Parathyroid adenoma (tissue), 2 donors: ENCODE data around the gene AFDN.

Experiments used
- H2AFZ ChIP-seq: fragments of 300-600 bp; sonication (generic); one replicate; pipeline ENCODE4 v1.7.0; 2017; ENCODE audit warnings: antibody characterized with exemption, mild to moderate bottlenecking
- H3K27ac ChIP-seq: fragments of 300-600 bp; sonication (generic); one replicate; pipeline ENCODE4 v1.7.0; 2017
- H3K27me3 ChIP-seq: fragments of 300-600 bp; sonication (generic); one replicate; pipeline ENCODE4 v1.7.0; 2017; ENCODE audit warnings: low read length; ENCODE audit not compliant: control insufficient read depth, insufficient read depth
- H3K36me3 ChIP-seq: fragments of 300-600 bp; sonication (generic); one replicate; pipeline ENCODE4 v1.7.0; 2017; ENCODE audit warnings: low read length; ENCODE audit not compliant: control insufficient read depth, insufficient read depth
- H3K4me1 ChIP-seq: fragments of 300-600 bp; sonication (generic); one replicate; pipeline ENCODE4 v1.7.0; 2017; ENCODE audit warnings: control low read depth
- H3K4me2 ChIP-seq: fragments of 300-600 bp; sonication (generic); one replicate; pipeline ENCODE4 v1.7.0; 2017; ENCODE audit warnings: low read length
- H3K4me3 ChIP-seq: fragments of 300-600 bp; sonication (generic); one replicate; pipeline ENCODE4 v1.7.0; 2017; ENCODE audit warnings: low read depth, low read length
- H3K79me2 ChIP-seq: fragments of 300-600 bp; sonication (generic); one replicate; pipeline ENCODE4 v1.7.0; 2017; ENCODE audit warnings: control low read depth
- H3K9ac ChIP-seq: fragments of 300-600 bp; sonication (generic); one replicate; pipeline ENCODE4 v1.7.0; 2017; ENCODE audit warnings: mild to moderate bottlenecking
- H3K9me3 ChIP-seq: fragments of 300-600 bp; sonication (generic); one replicate; pipeline ENCODE4 v1.7.0; 2017; ENCODE audit warnings: low read length; ENCODE audit not compliant: control insufficient read depth
- TF ChIP-seq, protein P1 (sequence below): fragments of 300-600 bp; sonication (generic); IDR thresholded peaks from one replicate; pipeline ENCODE4 v1.7.0; 2017; ENCODE audit warnings: antibody characterized with exemption, mild to moderate bottlenecking
- donor health status: primary hyperparathyroidism.

AFDN gene

GRCh38 chr6:167957626-167958025 is 130.9 kb downstream of the AFDN start:
- H2AFZ ChIP-seq = no peak overlapping the region
- TF ChIP-seq, protein P1, sequence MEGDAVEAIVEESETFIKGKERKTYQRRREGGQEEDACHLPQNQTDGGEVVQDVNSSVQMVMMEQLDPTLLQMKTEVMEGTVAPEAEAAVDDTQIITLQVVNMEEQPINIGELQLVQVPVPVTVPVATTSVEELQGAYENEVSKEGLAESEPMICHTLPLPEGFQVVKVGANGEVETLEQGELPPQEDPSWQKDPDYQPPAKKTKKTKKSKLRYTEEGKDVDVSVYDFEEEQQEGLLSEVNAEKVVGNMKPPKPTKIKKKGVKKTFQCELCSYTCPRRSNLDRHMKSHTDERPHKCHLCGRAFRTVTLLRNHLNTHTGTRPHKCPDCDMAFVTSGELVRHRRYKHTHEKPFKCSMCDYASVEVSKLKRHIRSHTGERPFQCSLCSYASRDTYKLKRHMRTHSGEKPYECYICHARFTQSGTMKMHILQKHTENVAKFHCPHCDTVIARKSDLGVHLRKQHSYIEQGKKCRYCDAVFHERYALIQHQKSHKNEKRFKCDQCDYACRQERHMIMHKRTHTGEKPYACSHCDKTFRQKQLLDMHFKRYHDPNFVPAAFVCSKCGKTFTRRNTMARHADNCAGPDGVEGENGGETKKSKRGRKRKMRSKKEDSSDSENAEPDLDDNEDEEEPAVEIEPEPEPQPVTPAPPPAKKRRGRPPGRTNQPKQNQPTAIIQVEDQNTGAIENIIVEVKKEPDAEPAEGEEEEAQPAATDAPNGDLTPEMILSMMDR = no peak

DNA sequence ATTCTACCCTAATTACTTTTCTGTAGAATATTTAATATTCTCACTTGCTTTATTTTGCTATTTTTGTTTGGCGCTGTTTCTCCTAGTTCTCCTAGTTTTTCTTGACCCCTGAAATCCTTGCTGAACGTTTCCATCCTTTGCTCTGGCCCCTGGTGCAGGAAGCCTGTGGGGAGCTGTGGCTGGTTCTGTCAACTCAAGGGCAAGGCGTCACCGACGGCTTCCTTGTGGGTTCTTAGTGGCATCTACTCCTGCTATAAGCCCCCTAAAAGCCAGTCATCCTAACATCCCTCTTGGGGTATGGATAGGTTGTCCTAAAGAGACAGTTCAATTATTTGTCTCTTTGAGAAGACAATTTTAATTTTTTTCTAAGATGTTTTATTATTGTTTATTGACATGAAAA is 133.9 kb downstream of the AFDN start:
- TF ChIP-seq, protein P1 = no peak
- no peak overlapping the region for H3K27ac ChIP-seq
- no peaks in the 10 kb centered on the region for H3K4me1 ChIP-seq
- no peaks in the 10 kb centered on the region for H3K79me2 ChIP-seq
- H2AFZ ChIP-seq = no peak overlapping the region
- H3K27me3 ChIP-seq = no peaks in the 10 kb centered on the region
- H3K36me3 ChIP-seq = no peaks in the 10 kb centered on the region
- H3K4me3 ChIP-seq = no peak overlapping the region
- no peak overlapping the region for H3K9ac ChIP-seq
- H3K4me2 ChIP-seq = no peak overlapping the region
- no peaks in the 10 kb centered on the region for H3K9me3 ChIP-seq

More at GRCh38 chr6:167957626-167958025, 130.9 kb downstream of the AFDN start:
- Histone ChIP-seq H3K4me1 (no peaks in the 10 kb centered on the region), H3K4me2 (no peak overlapping the region), H3K79me2 (no peaks in the 10 kb centered on the region), H3K9me3 (no peaks in the 10 kb centered on the region), H3K27ac (no peak overlapping the region), H3K27me3 (no peaks in the 10 kb centered on the region), H3K4me3 (no peak overlapping the region), H3K9ac (no peak overlapping the region), H3K36me3 (no peaks in the 10 kb centered on the region)

DNA sequence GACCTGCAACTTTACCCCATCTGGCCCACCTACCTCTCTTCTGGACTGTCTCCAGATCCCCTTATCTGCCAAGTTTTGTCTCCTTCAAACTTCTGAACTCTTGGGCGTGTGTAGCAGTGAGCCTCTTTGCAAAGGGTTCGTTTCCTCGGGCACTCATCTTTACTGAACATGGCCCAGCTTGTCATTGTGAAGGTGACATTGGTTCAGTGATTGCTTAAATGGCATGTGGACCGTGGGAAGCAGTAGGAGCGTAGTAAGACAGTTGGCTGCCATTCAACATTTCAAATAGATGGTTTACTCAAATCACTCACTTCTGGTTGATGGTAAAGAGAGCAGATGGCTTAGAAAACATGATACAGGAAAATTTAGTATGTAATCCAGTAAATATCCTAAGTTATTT is 136.0 kb downstream of the AFDN start:
- Histone ChIP-seq H3K9me3 (no peaks in the 10 kb centered on the region), H3K27ac (no peak overlapping the region), H3K4me2 (no peak overlapping the region), H3K79me2 (no peaks in the 10 kb centered on the region), H3K4me3 (no peak overlapping the region), H3K36me3 (no peaks in the 10 kb centered on the region), H3K27me3 (no peaks in the 10 kb centered on the region), H2AFZ (no peak overlapping the region), H3K9ac (no peak overlapping the region), H3K4me1 (no peaks in the 10 kb centered on the region)
- TF ChIP-seq, protein P1 = no peak

GRCh38 chr6:167963589-167964057 is 136.9 kb downstream of the AFDN start:
- Histone ChIP-seq H3K9me3 (no peaks in the 10 kb centered on the region), H2AFZ (no peak overlapping the region), H3K4me1 (no peaks in the 10 kb centered on the region), H3K4me2 (no peak overlapping the region), H3K4me3 (no peak overlapping the region), H3K36me3 (no peaks in the 10 kb centered on the region), H3K9ac (no peak overlapping the region), H3K27ac (no peak overlapping the region), H3K27me3 (no peaks in the 10 kb centered on the region), H3K79me2 (no peaks in the 10 kb centered on the region)
- TF ChIP-seq, protein P1 = no peak
